GM19438 (cell line): ENCODE results near the gene GPR132.

Experiments
- ATAC-seq: cut with Tn5 transposase; IDR thresholded peaks from one replicate; pipeline ENCODE4 v1.9.1; 2021; ENCODE audit warnings: low read depth; ENCODE audit not compliant: unreplicated experiment

Gene GPR132

DNA sequence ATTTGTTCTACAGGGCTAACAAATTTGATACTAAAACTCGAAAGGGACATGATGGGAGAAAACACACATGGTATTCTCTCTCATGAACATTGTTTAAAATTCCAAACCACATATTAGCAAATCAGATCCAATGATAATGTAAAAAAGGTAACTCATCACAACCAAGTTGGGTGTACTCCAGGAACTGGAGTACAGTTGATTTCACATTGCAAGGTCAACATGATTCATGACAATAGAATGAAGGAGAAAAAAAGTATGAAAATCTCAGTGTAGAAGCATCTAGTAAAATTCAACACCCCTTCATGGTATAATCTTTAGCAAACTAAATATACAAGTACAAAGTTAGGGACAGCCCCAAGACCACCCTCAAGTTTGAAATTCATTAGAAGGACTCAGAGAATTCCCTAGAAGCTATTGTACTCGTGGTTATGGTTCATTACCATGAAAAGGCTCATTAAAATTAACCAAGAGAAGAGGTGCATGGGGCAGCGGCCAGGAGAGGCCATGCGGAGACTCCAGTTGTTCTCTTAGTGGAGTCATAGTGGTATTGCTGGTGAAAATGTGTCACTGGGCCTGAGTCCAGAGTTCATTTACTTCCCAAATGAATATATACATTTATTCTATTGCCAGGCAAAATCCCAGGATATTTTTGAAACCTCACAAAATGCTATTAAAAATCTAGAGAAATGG is 41.3 kb downstream of the GPR132 start:
- ATAC-seq, result no peak

DNA sequence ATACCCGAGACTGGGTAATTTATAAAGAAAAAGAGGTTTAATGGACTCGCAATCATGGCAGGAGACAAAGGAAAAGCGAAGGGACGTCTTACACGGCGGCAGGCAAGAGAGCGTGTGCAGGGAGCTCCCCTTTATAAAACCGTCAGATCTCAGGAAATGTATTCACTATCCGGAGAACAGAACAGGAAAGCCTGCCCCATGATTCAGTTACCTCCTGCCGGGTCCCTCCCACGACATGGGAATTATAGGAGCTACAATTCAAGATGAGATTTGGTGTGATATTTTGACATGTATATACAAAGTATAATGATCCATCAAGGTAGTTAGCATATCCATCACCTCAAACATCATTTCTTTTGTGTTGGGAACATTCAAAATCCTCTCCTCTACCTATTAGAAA is 42.1 kb downstream of the GPR132 start:
- ATAC-seq, result no peak

DNA sequence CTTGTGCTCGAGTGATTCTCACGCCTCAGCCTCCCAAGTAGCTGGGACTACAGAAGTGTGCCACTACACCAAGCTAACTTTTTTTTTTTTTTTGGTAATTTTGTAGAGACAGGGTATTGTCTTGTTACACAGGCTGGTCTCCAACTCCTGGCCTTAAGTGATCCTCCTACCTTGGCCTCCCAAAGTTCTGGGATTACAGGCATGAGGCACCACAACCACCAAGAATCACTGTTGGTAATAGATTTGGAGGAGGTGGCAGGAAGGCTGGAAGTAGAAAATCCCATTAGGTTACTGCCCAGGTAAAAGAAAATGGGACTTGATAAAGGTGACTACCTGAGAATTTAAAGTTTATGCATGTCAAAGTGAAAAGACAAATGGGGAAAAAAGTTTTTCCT is 43.0 kb downstream of the GPR132 start:
- no peak for ATAC-seq

DNA sequence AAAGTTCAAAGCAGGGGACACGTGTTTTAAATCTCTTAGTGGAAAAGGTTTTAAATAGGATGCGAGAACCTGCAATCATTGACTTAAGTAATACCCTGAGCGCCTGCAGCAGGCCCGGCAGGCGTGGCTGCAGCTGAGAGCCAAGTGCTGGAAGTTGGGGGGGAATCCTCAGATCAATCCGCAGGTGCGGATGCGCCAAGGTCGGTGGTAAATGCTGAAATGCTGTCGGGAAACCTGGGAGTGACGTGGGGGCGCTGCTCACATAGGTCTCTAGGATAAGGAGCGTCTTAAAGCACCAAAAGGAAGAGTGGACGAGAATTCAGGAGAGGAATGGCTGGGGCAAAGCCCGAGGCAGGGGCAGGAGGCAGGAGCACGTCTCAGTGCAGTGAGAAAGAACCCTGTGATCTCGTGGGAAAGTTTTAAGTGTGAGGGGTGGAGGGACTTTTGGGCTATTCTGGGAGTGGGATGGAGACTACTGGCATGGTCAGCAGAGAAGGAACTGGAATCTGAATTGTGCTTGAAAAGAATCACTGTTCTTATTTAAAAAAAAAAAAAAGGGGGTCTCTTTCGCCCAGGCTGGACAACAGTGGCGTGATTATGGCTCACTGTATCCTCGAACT is 43.5 kb downstream of the GPR132 start:
- ATAC-seq, result no peak

DNA sequence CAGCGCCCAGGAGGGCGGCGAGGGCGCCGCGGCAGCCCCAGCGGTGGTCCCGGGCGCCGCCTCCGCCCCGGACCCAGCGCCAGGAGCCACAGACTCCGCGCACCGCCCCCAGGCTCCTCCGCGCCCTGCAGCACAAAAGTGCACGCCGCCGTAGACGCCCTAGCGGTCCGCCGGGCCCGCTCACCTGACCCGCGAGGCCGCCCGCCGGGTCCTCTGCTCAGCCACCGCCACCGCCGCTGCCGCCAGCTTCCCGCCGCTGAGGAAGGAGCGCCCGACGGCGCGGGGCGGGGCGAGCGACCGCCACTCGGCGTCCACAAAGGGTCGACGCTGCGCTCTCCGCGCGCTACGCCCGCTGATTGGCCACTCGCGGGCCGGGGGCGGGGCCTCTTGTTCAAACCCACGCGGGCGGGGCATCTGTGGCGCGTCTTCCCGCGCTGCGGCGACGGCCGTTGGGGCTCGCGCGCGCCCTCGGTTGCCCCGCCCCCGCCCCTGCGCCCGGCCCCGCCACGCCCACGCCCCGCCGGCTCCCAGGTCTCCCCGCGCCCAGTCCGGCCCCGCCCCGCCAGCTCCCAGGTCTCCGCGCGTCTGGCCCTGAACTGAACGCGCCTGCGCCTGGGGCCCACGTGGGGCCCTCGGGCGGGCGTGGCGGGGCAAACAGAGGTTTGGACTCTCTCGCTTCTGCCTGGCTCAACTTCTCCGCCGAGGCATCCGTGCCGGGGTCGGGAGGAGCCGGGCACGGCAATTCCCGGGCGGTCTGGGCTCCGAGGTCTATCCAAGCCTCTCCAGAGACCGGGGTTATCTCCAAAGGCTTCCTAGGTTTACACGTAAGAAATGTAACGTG is 44.2 kb downstream of the GPR132 start, which contains the start of gene CDCA4:
Gene CDCA4, minus strand, starts transcription at position 269 of the 841 bp plus-strand sequence. CDS start 9,154 bp downstream, outside the sequence.
- peak; percentile 65 for ATAC-seq

DNA sequence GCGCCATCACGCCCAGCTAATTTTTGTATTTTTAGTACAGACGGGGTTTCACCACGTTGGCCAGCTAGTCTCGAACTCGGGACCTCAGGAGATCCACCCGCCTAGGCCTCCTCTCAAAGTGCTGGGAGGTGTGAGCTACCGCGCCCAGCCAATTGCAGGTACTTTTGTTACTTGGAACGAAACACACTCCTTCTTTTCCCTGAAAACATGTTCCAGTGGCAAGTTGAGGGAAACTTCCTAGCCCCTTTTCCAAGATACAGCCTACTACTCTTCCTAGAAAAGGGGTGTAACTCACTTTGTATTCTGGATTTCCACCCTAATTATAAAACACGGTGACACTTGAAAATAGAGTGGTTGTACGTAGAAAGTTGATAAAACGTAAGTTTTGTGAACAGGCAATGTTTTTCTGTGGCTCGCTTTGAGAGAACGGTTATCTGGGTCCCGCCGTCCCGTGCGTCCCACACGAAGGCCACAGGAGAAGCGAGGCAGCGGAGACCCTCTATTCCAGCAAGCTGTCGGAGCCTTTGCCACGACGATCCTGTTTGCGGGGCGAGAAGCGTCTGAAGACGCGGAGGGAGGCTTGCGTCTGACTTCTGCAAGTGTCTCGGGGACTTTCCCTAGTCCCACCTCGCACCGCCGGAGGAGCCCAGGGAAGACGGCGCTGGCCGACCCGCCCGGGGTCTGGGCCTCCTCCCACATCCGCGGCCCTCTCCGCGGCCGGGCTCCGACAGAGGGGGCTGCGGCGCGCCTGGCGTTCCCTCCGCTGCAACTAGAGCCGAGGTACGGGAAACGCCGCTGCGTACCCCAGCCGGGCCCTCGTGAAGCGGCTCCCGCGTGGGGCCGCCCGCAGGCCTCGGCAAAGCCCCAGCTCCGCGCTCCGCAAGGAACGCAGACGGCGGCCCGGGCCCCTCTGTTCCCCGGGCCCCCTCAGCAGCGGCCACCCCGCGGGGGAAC is 45.1 kb downstream of the GPR132 start:
- ATAC-seq, result peak; percentile 19

DNA sequence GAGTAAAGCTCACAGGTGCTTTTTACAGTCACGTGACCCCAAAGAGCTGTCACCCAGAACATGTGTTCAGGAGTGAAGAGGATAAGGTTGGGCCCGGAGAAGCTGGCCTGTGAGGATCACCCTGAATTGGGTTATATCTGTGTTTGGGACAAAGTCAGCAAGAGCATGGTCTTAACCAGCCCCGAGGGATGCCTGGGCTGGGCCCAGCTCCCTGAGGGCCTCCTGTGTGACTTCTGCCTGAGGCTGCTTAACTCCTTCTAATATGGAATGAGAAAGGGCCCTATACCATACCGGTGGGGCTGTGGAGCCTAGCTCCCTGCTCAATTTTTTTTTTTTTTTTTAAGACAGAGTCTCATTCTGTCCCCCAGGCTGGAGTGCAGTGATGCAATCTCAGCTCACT is 46.8 kb downstream of the GPR132 start:
- ATAC-seq, result no peak

DNA sequence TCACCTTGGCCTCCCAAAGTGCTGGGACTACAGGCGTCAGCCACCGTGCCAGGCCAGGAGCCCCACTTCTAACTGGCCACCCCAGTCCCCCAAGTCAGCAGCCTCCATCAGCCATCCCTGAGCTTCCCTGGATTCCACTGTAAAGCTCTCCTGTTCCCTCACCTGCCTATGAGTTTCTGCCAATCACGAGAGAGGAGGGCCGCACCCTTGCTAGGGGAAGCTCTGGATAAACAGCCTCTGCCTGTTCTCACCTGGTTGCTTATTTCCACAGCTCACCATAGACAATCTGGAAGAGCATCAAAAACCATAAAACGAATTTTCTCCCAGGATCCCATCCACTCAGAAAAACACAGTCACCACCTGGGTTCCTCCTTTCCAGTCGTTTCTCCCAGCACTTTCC is 49.3 kb downstream of the GPR132 start:
- ATAC-seq, result no peak

DNA sequence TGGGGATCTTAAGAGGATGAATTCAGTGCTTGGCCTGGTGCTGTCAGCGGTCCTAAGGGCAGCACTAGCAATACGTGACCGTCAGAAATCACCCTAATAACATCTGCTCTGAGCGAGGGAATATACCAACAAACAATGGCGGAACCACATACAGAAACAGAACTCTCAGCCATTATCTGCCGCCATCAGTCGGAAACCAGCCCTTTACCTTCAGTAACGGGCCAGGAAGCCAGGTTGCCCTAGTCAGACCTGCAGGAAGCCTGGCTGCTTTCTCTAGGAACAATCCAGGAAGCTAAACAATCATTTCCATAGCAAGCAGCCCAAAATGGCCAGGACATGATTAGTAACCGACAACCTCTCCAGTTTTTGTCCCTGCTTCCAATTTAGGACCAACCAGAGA is 50.0 kb downstream of the GPR132 start:
- ATAC-seq, result no peak

DNA sequence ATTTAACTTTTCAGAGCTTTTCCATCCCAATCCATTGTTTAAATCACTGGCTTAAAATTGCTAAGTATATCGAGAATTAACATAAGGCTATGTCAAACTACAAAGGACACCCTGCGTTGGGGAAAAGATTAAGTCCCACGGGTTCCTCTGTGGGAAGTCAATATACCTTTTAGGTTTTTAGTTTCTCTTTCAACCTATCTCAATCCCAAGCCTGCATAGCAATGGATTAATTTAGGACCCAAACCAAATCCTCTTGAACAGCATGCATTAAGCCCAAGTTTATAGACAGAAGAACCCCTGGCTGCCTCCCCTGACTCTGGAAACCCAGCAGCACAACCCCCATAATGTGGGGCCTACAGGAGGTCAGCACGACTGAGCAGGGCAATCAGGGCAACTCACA is 50.6 kb downstream of the GPR132 start:
- no peak for ATAC-seq

DNA sequence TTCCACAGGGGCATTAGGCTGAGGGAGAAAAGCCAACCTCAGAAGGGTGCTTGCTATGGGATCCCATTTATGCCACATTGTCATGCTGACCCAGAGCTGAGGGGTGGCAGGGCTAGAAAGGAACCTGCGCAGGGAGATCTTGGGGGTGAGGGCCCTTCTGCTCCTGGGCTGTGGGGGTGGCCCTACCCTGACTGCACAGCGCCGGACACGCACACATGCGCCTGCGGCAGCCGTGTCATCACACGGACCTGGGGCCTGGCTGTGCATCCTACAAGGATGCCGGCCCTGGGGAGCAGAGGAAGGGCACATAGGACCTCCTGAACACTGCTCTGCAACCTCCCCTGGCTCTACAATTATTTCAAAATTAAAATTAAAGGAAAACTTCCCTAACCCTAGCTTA is 51.2 kb downstream of the GPR132 start:
- no peak for ATAC-seq

DNA sequence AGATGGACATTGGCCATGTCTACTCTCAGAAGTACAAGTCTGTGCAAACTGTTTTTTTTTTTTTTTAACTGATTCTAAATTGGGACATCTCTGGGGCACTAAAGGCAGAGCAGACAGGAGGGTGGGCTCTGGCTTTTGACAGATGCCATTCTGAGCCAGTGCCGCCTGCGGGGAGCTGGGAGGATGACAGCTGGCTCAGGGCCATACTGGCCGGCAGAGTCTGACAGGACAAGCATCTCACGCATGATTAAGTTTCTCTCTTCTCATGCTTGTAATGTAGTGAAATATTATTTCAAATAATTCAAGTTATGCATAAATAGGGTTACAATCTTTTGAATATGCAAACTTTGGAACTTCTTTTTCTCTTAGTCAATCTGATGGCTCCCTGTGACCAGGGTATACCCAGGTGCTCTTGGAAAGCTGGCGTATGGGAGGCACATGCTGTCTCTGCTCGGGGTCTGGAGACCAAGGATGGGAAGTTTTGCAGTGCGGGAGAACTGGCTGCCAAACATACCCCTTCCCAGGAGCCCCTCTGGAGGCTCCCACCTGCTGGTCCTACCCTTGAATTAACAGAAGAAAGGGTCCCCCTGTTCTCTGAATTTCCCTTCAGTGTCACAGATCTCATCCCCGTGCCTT is 52.0 kb downstream of the GPR132 start:
- ATAC-seq, result no peak

DNA sequence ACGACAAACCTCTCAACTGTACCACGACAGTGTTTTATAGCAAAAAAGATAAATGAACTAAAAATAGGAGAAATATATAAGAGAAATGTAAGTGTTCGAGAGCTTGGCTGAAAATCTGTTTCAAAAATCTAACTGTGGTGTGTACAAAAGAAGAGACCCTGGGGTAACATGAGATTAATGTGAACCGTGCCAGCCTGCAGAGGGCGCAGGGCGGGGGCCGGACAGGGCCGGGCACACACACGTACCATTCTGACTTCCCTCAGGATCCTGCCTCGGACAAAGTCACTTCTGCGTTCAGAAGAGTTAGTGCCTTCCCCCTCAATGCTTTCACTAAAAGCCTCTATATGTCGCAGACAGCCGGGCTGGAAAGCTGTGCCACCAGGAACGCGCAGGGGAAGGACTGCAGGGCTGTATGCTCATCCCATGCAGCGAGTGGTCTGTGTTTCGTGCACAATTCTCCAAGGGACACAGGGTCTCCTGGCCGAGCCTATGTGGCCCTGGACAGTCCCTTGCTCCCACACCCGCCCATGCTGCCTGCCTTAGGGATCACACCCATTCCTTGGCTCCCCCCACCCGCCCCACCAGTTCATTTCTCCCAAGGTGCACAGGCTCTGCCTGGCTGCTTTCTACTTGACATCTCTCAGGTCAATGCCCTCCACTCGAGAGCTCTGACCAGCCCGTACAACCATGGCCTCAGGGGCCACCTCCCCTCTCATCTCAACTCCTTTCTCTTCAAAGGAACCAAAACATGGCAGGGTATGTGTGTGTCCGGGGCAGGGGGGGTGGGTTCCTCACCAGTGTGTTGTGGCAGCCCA is 52.9 kb downstream of the GPR132 start:
- no peak for ATAC-seq

DNA sequence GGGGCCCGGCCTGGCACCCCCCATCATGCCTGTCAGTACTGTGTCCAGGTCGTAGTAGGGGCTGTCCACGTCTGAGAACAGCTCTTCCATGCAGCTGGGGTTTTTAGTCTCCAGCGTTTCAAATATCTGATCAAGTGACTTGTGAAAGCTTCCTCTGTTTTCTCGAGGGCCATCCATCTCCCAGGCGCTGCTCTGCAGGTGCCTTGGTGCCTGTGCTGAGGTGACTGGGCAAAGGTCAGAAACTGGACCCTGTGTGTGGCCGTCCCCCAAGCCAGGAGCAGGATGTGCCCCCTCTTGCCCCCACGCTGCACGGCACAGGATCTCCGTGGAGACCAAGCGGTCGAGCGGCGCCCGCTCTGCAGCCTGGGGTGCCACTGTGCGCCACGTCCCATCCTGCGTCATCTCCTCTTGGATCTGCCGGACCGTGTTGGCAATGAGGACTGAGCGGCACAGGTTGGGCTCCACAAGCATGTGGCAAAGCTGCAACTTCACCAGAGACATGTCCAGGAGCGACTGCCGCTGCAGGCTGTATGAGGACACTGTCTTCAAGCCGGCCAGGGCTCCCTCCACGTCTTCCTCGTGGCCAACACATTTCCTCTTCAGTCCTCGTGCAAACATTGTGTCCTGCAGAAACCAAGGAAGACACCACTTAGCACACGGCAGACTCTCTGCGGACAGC is 53.8 kb downstream of the GPR132 start:
- no peak for ATAC-seq

DNA sequence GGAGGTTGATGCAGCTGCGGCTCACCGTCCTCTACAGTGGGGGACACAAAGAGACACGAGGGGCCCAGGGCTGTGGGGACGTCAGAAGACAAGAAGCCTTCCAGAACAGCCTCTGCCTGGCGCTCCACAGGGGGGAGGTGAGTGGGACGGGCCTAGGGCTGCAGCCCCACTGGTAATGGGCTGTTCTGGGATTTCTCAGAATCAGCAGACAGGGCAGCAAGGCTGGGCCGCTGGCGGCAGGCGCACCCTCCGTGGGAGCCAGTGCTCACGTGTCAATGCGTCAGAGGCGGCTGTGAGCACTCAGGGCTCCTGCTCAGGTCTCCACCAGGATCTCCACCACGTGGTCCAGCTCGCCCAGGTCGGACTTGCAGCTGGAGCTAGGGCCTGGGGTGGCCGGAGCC is 54.3 kb downstream of the GPR132 start:
- no peak for ATAC-seq

DNA sequence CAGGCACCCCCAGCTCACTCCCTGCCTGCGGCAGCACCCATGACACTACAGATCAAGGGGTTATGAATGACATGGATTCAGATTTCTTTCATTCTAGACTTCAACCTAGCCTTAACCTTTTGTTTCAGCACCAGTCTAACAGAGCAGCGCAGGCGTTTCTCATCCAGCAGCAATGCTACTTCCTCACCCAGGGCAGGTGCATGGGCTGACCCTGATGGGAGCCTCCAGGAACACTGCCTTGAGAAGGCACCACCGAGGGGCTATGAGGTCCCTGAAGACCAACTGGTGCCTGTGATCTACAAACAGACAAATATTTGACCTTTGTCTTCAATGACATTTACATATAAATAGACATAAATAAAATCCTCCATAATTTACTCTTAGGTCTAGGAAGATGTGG is 55.1 kb downstream of the GPR132 start:
- ATAC-seq, result no peak

DNA sequence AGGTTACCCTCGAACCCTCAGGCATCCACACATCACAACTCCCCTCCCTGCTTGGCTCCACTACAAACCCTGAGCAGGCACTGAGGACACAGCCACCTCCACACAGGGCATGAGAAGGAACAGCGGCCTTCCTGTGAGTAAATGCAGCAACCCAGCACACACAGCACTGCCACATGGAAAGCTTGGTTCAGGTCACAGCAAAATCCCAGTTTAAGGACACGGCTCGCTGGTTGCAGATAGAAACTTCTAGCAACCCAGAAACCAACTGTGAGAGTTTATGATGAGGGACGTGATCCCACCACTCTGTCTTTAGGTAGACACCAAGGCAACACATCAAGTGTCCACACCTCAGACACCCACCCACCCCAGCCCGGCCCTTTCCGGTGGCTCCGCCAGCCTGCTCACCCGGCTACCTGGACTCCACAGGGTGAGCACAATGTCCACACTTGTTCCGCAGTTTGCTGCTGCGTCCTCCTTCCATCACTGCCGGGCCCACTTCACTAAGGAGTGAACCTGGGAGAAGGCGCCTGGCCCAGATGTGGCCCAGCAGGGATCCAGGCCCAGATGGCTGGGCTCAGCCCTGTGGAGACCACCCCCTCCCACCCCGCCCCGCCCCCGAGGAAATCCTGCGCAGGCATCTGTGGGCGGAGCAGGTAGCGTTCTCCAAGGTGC is 57.5 kb downstream of the GPR132 start:
- no peak for ATAC-seq
